HG03064 (cell line): ENCODE data around the gene PGBD2.
"Not testable (repeated sequence)": the region's sequence is repeated elsewhere in the genome, so short reads cannot be mapped to it uniquely, and the experiment has no call there.

Experiments used
- ATAC-seq: cut with Tn5 transposase; IDR thresholded peaks from one replicate; pipeline ENCODE4 v1.9.1; 2021; ENCODE audit warnings: low read depth; ENCODE audit not compliant: unreplicated experiment

Gene PGBD2

GRCh38 chr1:248886237-248886895 lies 19.7 kb upstream of the PGBD2 start:
- ATAC-seq = no peak

- not testable (repeated sequence) for ATAC-seq
These were observed 16.2 kb upstream of the PGBD2 start for GRCh38 chr1:248889914-248890243.

- ATAC-seq = no peak
These were observed 15.2 kb upstream of the PGBD2 start for GRCh38 chr1:248890549-248891498.

GRCh38 chr1:248891758-248892157 lies 14.3 kb upstream of the PGBD2 start:
- ATAC-seq = no peak

- ATAC-seq = no peak
These were observed 13.4 kb upstream of the PGBD2 start for GRCh38 chr1:248892590-248892989.

- ATAC-seq = no peak
These were observed 11.2 kb upstream of the PGBD2 start for GRCh38 chr1:248894837-248895236.

- ATAC-seq = no peak
These were observed 8.4 kb upstream of the PGBD2 start for GRCh38 chr1:248897412-248898337.

GRCh38 chr1:248900637-248901036 lies 5.4 kb upstream of the PGBD2 start:
- no peak for ATAC-seq

- ATAC-seq = no peak
These were observed 4.5 kb upstream of the PGBD2 start for GRCh38 chr1:248901578-248901977.

GRCh38 chr1:248904437-248905216 lies 1.4 kb upstream of the PGBD2 start:
- no peak for ATAC-seq

GRCh38 chr1:248905662-248906008 lies 400 bp upstream of the PGBD2 start:
- no peak for ATAC-seq

GRCh38 chr1:248906753-248907661 lies 972 bp downstream of the PGBD2 start:
- ATAC-seq = peak; percentile 15

- no peak for ATAC-seq
These were observed 4.7 kb downstream of the PGBD2 start for GRCh38 chr1:248910761-248911160.

- no peak for ATAC-seq
These were observed 7.9 kb downstream of the PGBD2 start for GRCh38 chr1:248913933-248914332.

- ATAC-seq = no peak
These were observed 8.9 kb downstream of the PGBD2 start for GRCh38 chr1:248914796-248915381.

GRCh38 chr1:248918131-248918530 lies 12.1 kb downstream of the PGBD2 start:
- no peak for ATAC-seq

- no peak for ATAC-seq
These were observed 17.6 kb downstream of the PGBD2 start for GRCh38 chr1:248923352-248924338.
